HepG2 (cell line): Measurements from ENCODE around the gene SNX6. TPM values are rescaled to one million over a fixed set of nuclear protein-coding genes. Genes with fewer than 3 reads are reported as not detected.

Source experiments
- ATAD3A ChIP-seq: sonication (generic); formaldehyde crosslinking; IDR thresholded peaks from 2 replicates; pipeline ENCODE4 v1.4.0; 2020; ENCODE audit warnings: missing genetic modification reagents
- CBX2 ChIP-seq, 2 experiments: fragments of 200-600 bp in 1 of 2; sonication (generic); formaldehyde crosslinking in 1 of 2; IDR thresholded peaks; 2 replicates each; pipeline versions ENCODE4 v1.7.0 to v1.8.1; 2018 to 2022; ENCODE audit warnings: low read depth in 2 of 2, low read length in 1 of 2, mild to moderate bottlenecking in 1 of 2, missing genetic modification reagents in 1 of 2
- CSRNP1 ChIP-seq: sonication (generic); formaldehyde crosslinking; IDR thresholded peaks from 2 replicates; pipeline ENCODE4 v1.8.1; 2023; ENCODE audit warnings: mild to moderate bottlenecking, missing genetic modification reagents
- HBP1 ChIP-seq: IDR thresholded peaks from 2 replicates; pipeline ENCODE4 v1.6.1; 2016; ENCODE audit warnings: low read depth, control low read depth
- HOXA7 ChIP-seq: sonication (generic); formaldehyde crosslinking; IDR thresholded peaks from 2 replicates; pipeline ENCODE4 v1.8.1; 2022; ENCODE audit warnings: mild to moderate bottlenecking, missing genetic modification reagents, moderate library complexity
- KLF16 ChIP-seq, 2 experiments: sonication (generic) in 1 of 2; formaldehyde crosslinking in 1 of 2; IDR thresholded peaks; 2 replicates each; pipeline versions ENCODE4 v1.6.1 to v1.8.0; 2016 to 2023; ENCODE audit warnings: missing genetic modification reagents in 2 of 2, missing compliant biosample characterization in 1 of 2
- MYNN ChIP-seq: sonication (generic); formaldehyde crosslinking; IDR thresholded peaks from 2 replicates; pipeline ENCODE4 v1.4.0; 2020; ENCODE audit warnings: mild to moderate bottlenecking, low read depth, missing genetic modification reagents
- NR2F1 ChIP-seq, 2 experiments: fragments of 450-650 bp in 1 of 2; formaldehyde crosslinking in 1 of 2; IDR thresholded peaks; 2 replicates each; pipeline versions ENCODE4 v1.5.0 to v1.6.1; 2016 to 2020; ENCODE audit warnings: mild to moderate bottlenecking in 1 of 2, missing compliant biosample characterization in 1 of 2, missing genetic modification reagents in 1 of 2, moderate library complexity in 1 of 2
- PLSCR1 ChIP-seq: sonication (generic); formaldehyde crosslinking; IDR thresholded peaks from 2 replicates; pipeline ENCODE4 v1.5.0; 2020; ENCODE audit warnings: missing genetic modification reagents, mild to moderate bottlenecking, borderline replicate concordance
- REPIN1 ChIP-seq: sonication (generic); formaldehyde crosslinking; IDR thresholded peaks from 2 replicates; pipeline ENCODE4 v1.8.0; 2022; ENCODE audit warnings: missing genetic modification reagents, low read depth, mild to moderate bottlenecking, borderline replicate concordance
- SNAPC4 ChIP-seq: sonication (generic); formaldehyde crosslinking; IDR thresholded peaks from 2 replicates; pipeline ENCODE4 v1.4.0; 2020; ENCODE audit warnings: mild to moderate bottlenecking, missing genetic modification reagents
- TRIM22 ChIP-seq: fragments of 450-650 bp; IDR thresholded peaks from 2 replicates; pipeline ENCODE4 v1.6.1; 2017
- ZNF207 ChIP-seq: fragments of 450-650 bp; IDR thresholded peaks from 2 replicates; pipeline ENCODE4 v1.6.1; 2016; ENCODE audit warnings: antibody characterized with exemption, borderline replicate concordance
- ZNF282 ChIP-seq: fragments of 450-650 bp; IDR thresholded peaks from 2 replicates; pipeline ENCODE4 v1.6.1; 2018; ENCODE audit not compliant: partially characterized antibody
- ZNF607 ChIP-seq: sonication (generic); formaldehyde crosslinking; IDR thresholded peaks from 2 replicates; pipeline ENCODE4 v1.5.1; 2020; ENCODE audit warnings: missing genetic modification reagents, mild to moderate bottlenecking, borderline replicate concordance
- ZSCAN21 ChIP-seq: sonication (generic); formaldehyde crosslinking; IDR thresholded peaks from 2 replicates; pipeline ENCODE4 v1.8.0; 2022; ENCODE audit warnings: mild to moderate bottlenecking, missing genetic modification reagents, moderate library complexity, borderline replicate concordance
- polyA plus RNA-seq, 8 experiments: library from polyadenylated mRNA; depleted of rRNA in 3 of 8; stranded (reverse) in 7 of 8; unstranded in 1 of 8; fragments of >200 nt; fragmentation: Illumina TruSeq in 4 of 8; extraction: Trizol in 4 of 8; gene quantifications; 2 replicates each; pipeline versions ENCODE4 v1.2.1 to v1.2.3, GENCODE V29; 2011 to 2016; ENCODE audit warnings: low read depth in 4 of 8, missing spikeins in 1 of 8, mixed read lengths in 1 of 8; ENCODE audit not compliant: insufficient read depth in 1 of 8
- total RNA-seq, 5 experiments: library from RNA; depleted of rRNA; stranded (reverse); fragments of >200 nt; fragmentation: Illumina TruSeq; extraction: Trizol; gene quantifications; 2 replicates each; pipeline ENCODE4 v1.2.3, GENCODE V29; 2016; ENCODE audit warnings: low read depth in 1 of 5

The SNX6 gene
- total and polyA plus RNA-seq, 2 of the 13 experiments (the other 11 are each of a cell fraction or from before 2014, with no cell fraction given), result 92.3 to 169 TPM

- TF ChIP-seq ZNF282 (no peak), HOXA7 (CRISPR knock-in tag) (no peak), CSRNP1 (peak; percentile 60; the same call in 1 of the 2 replicates), TRIM22 (no peak), ZNF207 (no peak), MYNN (CRISPR knock-in tag) (peak; percentile 41), KLF16 (CRISPR knock-in tag; IDR thresholded peaks at IDR 0.05) (peak in 1 of 2 experiments; percentile 84; a peak in 3 of 4 replicates), CBX2 (IDR thresholded peaks at IDR 0.05; ENCODE audit: low read depth, low read length) (no peak), CBX2 (CRISPR knock-in tag; IDR thresholded peaks at IDR 0.05; ENCODE audit: low read depth) (no peak), ZSCAN21 (CRISPR knock-in tag) (peak; percentile 25), REPIN1 (peak; percentile 58; the same call in 1 of the 2 replicates), ATAD3A (CRISPR knock-in tag) (peak; percentile 53; the same call in 1 of the 2 replicates), NR2F1 (CRISPR knock-in tag; IDR thresholded peaks at IDR 0.05) (peak in 1 of 2 experiments; percentile 51; a peak in 1 of 4 replicates), HBP1 (no peak), SNAPC4 (CRISPR knock-in tag) (no peak), PLSCR1 (0 out of 2 replicates have a peak, but pooled peaks have one; percentile 82), ZNF607 (CRISPR knock-in tag) (peak; percentile 92)
These were observed at the start of gene SNX6 (continued) for GRCh38 chr14:34629657-34630529.
